Psoas muscle (tissue), 8 donors: Measurements from ENCODE around the gene EDEM3. TPM values are rescaled to one million over a fixed set of nuclear protein-coding genes. Genes with fewer than 3 reads are reported as not detected.
A peak's percentile ranks its signal among the peaks of the same experiment; 100 is the strongest.

ENCODE experiments used
- ATAC-seq, 4 donors: fragments of 200-7000 bp; cut with Tn5 transposase; one replicate each; pipeline ENCODE4 v1.9.1; 2020; ENCODE audit warnings: moderate library complexity in 3 of 4, mild to moderate bottlenecking in 2 of 4
- DNase-seq, 2 donors: peaks; one replicate each; pipeline ENCODE4 v3.0.0-alpha.2; 2020
- H3K27ac ChIP-seq: fragments of 200-600 bp; one replicate; pipeline ENCODE4 v1.8.0; 2022
- H3K27me3 ChIP-seq, 3 donors: fragments of 200-600 bp in 1 of 3; one replicate each; pipeline versions ENCODE4 v1.6.1 to v1.8.0; 2013 to 2022; ENCODE audit warnings: low read length in 2 of 3, mild to moderate bottlenecking in 2 of 3, moderate library complexity in 1 of 3; ENCODE audit not compliant: insufficient read depth in 3 of 3
- H3K36me3 ChIP-seq, 2 donors: fragments of 200-600 bp in 1 of 2; one replicate each; pipeline versions ENCODE4 v1.6.1 to v1.8.0; 2013 to 2022; ENCODE audit warnings: low read depth in 1 of 2, mild to moderate bottlenecking in 1 of 2, moderate library complexity in 1 of 2; ENCODE audit not compliant: insufficient read depth in 1 of 2
- H3K4me1 ChIP-seq: fragments of 200-600 bp; one replicate; pipeline ENCODE4 v1.8.0; 2022
- H3K4me3 ChIP-seq: fragments of 200-600 bp; one replicate; pipeline ENCODE4 v1.8.0; 2022; ENCODE audit warnings: mild to moderate bottlenecking
- H3K9me3 ChIP-seq: fragments of 200-600 bp; one replicate; pipeline ENCODE4 v1.8.0; 2022
- CTCF ChIP-seq: fragments of 200-600 bp; IDR thresholded peaks from one replicate; pipeline ENCODE4 v1.8.0; 2022; ENCODE audit warnings: antibody characterized with exemption
- WGBS, 3 donors: extraction: QIAGEN DNeasy Blood & Tissue Kit; methylation state at CpG; one replicate each; pipeline versions ENCODE4 v1.1.6 to v1.1.7; 2013; 5-methylcytosine and 5-hydroxymethylcytosine counted together
- intact Hi-C, 2 donors: fragments of 100-400 bp; cut with DNase I; formaldehyde crosslinking; loops; one replicate each; pipeline versions ENCODE4 v1.11.0 to v1.14.2; 2022
- polyA plus RNA-seq, 3 donors: library from polyadenylated mRNA; stranded (reverse); fragments of 200-250 nt; gene quantifications; one replicate each; pipeline ENCODE4 v1.2.3, GENCODE V29; 2013
- total RNA-seq, 4 donors: library from RNA; stranded (reverse); fragmentation: NEBNext Ultra II Directional in 2 of 4; extraction: Animal tissue kit (Norgen Biotek cat#: 25700) in 2 of 4; gene quantifications; one replicate each; pipeline versions ENCODE4 v1.2.1 to v1.2.4, GENCODE V29; 2021 to 2023
- donor health status: healthy with polysubstance abuse.
- donor health status: DM: no; HTN: no; CAD: no; lungs with moderate emphysema.
- donor health status: Bipolar disorder and iron deficiency.
- donor health status: healthy.
- donor health status: DM: yes; HTN: yes; CAD: no.
- donor health status: DM: no; HTN: no; CAD: no.
- donor health status: DM: no; HTN: no; CAD: no.
- donor health status: DM: yes; HTN: yes; CAD: no.

The EDEM3 gene
- total and polyA plus RNA-seq, 7 donors: 13.0 to 36.4 (median 24.6) TPM

GRCh38 chr1:184644771-184645170 lies 109.9 kb downstream of the EDEM3 start:
- H3K9me3 ChIP-seq: no peaks in the 10 kb centered on the region
- no peak overlapping the region for H3K27ac ChIP-seq
- H3K4me3 ChIP-seq: no peak overlapping the region
- H3K27me3 ChIP-seq: no peaks in the 10 kb centered on the region
- no peak for TF ChIP-seq CTCF
- H3K4me1 ChIP-seq: peaks cover 7% of the 10 kb centered on the region
- WGBS, 3 donors: 96 to 97% (median 96%) methylated on average over 11 of the region's 11 CpGs
- DNase-seq (no peak), ATAC-seq (no peak)
- H3K36me3 ChIP-seq: no peaks in the 10 kb centered on the region
- intact Hi-C loops: no loop called here

- H3K4me3 ChIP-seq: no peak overlapping the region
- intact Hi-C loops: no loop called here
- no peak for ATAC-seq
- no peaks in the 10 kb centered on the region for H3K27me3 ChIP-seq
- H3K36me3 ChIP-seq: no peaks in the 10 kb centered on the region
- WGBS, 3 donors: 76 to 84% (median 78%) methylated on average over 1 of the region's 1 CpG
- TF ChIP-seq CTCF: no peak
- H3K4me1 ChIP-seq: no peaks in the 10 kb centered on the region
- H3K27ac ChIP-seq: no peak overlapping the region
- H3K9me3 ChIP-seq: no peaks in the 10 kb centered on the region
- no peak for DNase-seq
Observed at GRCh38 chr1:184643661-184644060, 111.0 kb downstream of the EDEM3 start.

GRCh38 chr1:184641894-184642293 lies 112.8 kb downstream of the EDEM3 start:
- Histone ChIP-seq H3K36me3 (no peaks in the 10 kb centered on the region), H3K4me1 (no peaks in the 10 kb centered on the region), H3K9me3 (no peaks in the 10 kb centered on the region), H3K4me3 (no peak overlapping the region), H3K27ac (no peak overlapping the region), H3K27me3 (no peaks in the 10 kb centered on the region)
- ATAC-seq (no peak), DNase-seq (no peak)
- no peak for TF ChIP-seq CTCF
- intact Hi-C loops: no loop called here
- 71 to 79% (median 76%) methylated on average over 2 of the region's 2 CpGs for WGBS, 3 donors

GRCh38 chr1:184640505-184640904 lies 114.2 kb downstream of the EDEM3 start:
- Histone ChIP-seq H3K27me3 (no peaks in the 10 kb centered on the region), H3K4me3 (no peak overlapping the region), H3K9me3 (no peaks in the 10 kb centered on the region), H3K36me3 (no peaks in the 10 kb centered on the region), H3K4me1 (no peaks in the 10 kb centered on the region), H3K27ac (no peak overlapping the region)
- no peak for TF ChIP-seq CTCF
- DNase-seq (no peak), ATAC-seq (peak in 1 of 4 donors; percentile 28)
- intact Hi-C loops: no loop called here
- WGBS, 3 donors: 91 to 93% (median 91%) methylated on average over 3 of the region's 3 CpGs

Other genes starting within 250 kb of the EDEM3 start
- gene NIBAN1, start 219.7 kb upstream of the EDEM3 start, total RNA-seq: 100 to 1,000 TPM in 2 of 4 donors, 10 to 100 TPM in 2; 50.6 to 112 (median 98.0) TPM
- gene NIBAN1, start 219.7 kb upstream of the EDEM3 start, polyA plus RNA-seq: 10 to 100 TPM in 2 of 3 donors, 1 to 10 TPM in 1; 9.0 to 25.0 (median 10.7) TPM